Neural crest cell (in vitro differentiated cells): Measurements from ENCODE around the gene ITIH6. TPM values are rescaled to one million over a fixed set of nuclear protein-coding genes. Genes with fewer than 3 reads are reported as not detected.

Source experiments
- DNase-seq: peaks from one replicate; pipeline ENCODE4 v3.0.0; 2021; ENCODE audit warnings: low read depth, mixed read lengths, low spot score
- H3K27ac Mint-ChIP-seq: one replicate; pipeline ENCODE4 v1.8.0; 2021; ENCODE audit warnings: mild to moderate bottlenecking, mixed read lengths; ENCODE audit not compliant: unreplicated experiment
- H3K27me3 Mint-ChIP-seq: 2 replicates; pipeline ENCODE4 v1.8.0; 2021; ENCODE audit warnings: low read depth, mild to moderate bottlenecking, mixed read lengths
- H3K36me3 Mint-ChIP-seq: 2 replicates; pipeline ENCODE4 v1.8.0; 2021; ENCODE audit warnings: low read depth, mild to moderate bottlenecking, mixed read lengths
- H3K4me1 Mint-ChIP-seq: 2 replicates; pipeline ENCODE4 v1.8.0; 2021; ENCODE audit warnings: mixed read lengths
- H3K4me3 Mint-ChIP-seq: one replicate; pipeline ENCODE4 v1.8.0; 2021; ENCODE audit warnings: mild to moderate bottlenecking, mixed read lengths
- H3K9me3 Mint-ChIP-seq: 2 replicates; pipeline ENCODE4 v1.8.0; 2021; ENCODE audit warnings: mixed read lengths
- CTCF ChIP-seq: fragments of 200-600 bp; sonication (generic); conservative IDR thresholded peaks from 2 replicates; pipeline ENCODE4 v1.5.0; 2021; ENCODE audit warnings: antibody characterized with exemption, mild to moderate bottlenecking
- total RNA-seq: library from RNA; stranded (reverse); gene quantifications from 2 replicates; pipeline ENCODE4 v1.2.1, GENCODE V29; 2021

The ITIH6 gene
- total RNA-seq, 1 donor from 2014 or later: 0.30 TPM

- H3K4me1 Mint-ChIP-seq: peaks cover 21% of the 10 kb centered on the region
- H3K27ac Mint-ChIP-seq: no peak overlapping the region
- no peak for DNase-seq
- no peak for TF ChIP-seq CTCF
- peaks cover 6% of the 10 kb centered on the region for H3K27me3 Mint-ChIP-seq
- H3K9me3 Mint-ChIP-seq: peaks cover 3% of the 10 kb centered on the region
- H3K36me3 Mint-ChIP-seq: peaks cover 33% of the 10 kb centered on the region
- H3K4me3 Mint-ChIP-seq: peak overlapping the region; percentile 78
Observed at GRCh38 chrX:54811301-54811885, 13.3 kb upstream of the ITIH6 start.

- Mint-ChIP-seq H3K36me3 (peaks cover 25% of the 10 kb centered on the region), H3K4me3 (no peak overlapping the region), H3K9me3 (no peaks in the 10 kb centered on the region), H3K4me1 (peaks cover 21% of the 10 kb centered on the region), H3K27ac (no peak overlapping the region), H3K27me3 (peaks cover 6% of the 10 kb centered on the region)
- TF ChIP-seq CTCF: no peak
- no peak for DNase-seq
Observed at GRCh38 chrX:54810532-54810931, 12.5 kb upstream of the ITIH6 start.

- peak; percentile 85 for DNase-seq
- no peak for TF ChIP-seq CTCF
- peaks cover 6% of the 10 kb centered on the region for H3K27me3 Mint-ChIP-seq
- no peaks in the 10 kb centered on the region for H3K9me3 Mint-ChIP-seq
- peak overlapping the region; percentile 99 for H3K4me3 Mint-ChIP-seq
- H3K4me1 Mint-ChIP-seq: peaks cover 21% of the 10 kb centered on the region
- peak overlapping the region; percentile 98 for H3K27ac Mint-ChIP-seq
- H3K36me3 Mint-ChIP-seq: peaks cover 23% of the 10 kb centered on the region
Observed at GRCh38 chrX:54808605-54809483, 10.8 kb upstream of the ITIH6 start.

GRCh38 chrX:54808109-54808604, 10.1 kb upstream of the ITIH6 start:
- Mint-ChIP-seq H3K27me3 (peaks cover 6% of the 10 kb centered on the region), H3K9me3 (no peaks in the 10 kb centered on the region), H3K4me3 (peak overlapping the region; percentile 99), H3K27ac (peak overlapping the region; percentile 98), H3K4me1 (peaks cover 21% of the 10 kb centered on the region), H3K36me3 (peaks cover 21% of the 10 kb centered on the region)
- DNase-seq: peak; percentile 57
- no peak for TF ChIP-seq CTCF

GRCh38 chrX:54807524-54808108, 9.6 kb upstream of the ITIH6 start, which contains the start of gene MAGED2:
MAGED2 (plus strand) TSS chrX:54807745; CDS start chrX:54809332, 1,587 bp downstream.
- peak within 1 kb of the TSS; percentile 98 for H3K27ac Mint-ChIP-seq
- TF ChIP-seq CTCF: no peak

More at GRCh38 chrX:54807524-54808108, 9.6 kb upstream of the ITIH6 start, which contains the start of gene MAGED2:
- Mint-ChIP-seq H3K27me3 (peaks cover 6% of the 10 kb centered on the region), H3K4me1 (peaks cover 21% of the 10 kb centered on the region), H3K9me3 (no peaks in the 10 kb centered on the region), H3K4me3 (peak within 1 kb of the TSS; percentile 99), H3K36me3 (peaks cover 20% of the 10 kb centered on the region)
- no peak for DNase-seq
